Measurements from ENCODE around the gene PSMB3. TPM values are rescaled to one million over a fixed set of nuclear protein-coding genes. Genes with fewer than 3 reads are reported as not detected.

Gene PSMB3
- polyA plus RNA-seq, 1 donor (not counting 4 experiments of a cell fraction or from before 2014, with no cell fraction given): 294 TPM

DNA sequence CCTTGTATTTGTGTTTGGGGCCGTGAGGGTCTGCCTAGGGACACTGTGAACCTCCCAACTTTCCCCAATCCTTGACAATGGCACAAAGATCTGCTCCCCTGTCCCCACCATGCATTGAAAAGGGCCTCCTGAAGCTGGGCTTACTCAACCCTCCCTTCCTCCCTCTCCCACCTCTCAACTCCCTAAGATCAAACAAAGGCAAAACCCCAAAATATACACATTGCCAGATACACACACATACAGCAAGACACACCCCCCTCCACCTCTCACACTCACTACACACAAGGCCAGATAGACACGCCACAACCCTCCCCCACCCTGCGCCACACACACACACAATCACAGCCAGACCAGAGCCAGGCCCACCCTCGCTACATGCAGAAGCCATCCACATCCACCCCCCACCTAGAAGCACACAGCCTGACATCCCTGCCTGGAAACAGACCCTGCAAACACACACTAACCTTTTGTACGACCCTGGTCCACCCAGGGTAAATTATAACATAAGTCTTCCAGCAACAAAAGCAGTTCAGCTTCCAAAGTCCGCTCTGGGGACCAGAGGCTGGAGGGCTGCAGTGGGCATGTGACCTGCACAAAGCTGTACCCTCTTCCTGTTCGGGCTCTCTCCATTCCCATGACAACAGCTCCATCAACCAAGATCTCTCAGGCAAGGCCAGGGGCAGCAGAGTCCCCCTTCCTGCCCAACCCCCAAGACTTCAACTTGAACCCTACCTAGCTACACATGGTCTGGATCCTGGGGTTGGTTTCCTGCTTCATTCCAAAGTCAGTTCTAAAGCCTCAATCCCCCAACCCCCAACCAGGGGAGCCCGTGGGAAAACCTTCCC lies 6.3 kb upstream of the PSMB3 start:
- H3K4me2 ChIP-seq (ENCODE audit: control insufficient read depth, extremely low read depth, insufficient read depth, low read depth, low read length): peak overlapping the region; percentile 94
- no peak overlapping the region for H3K27ac ChIP-seq (ENCODE audit: control insufficient read depth, insufficient read depth, low read length)
- H3K27me3 ChIP-seq (ENCODE audit: control insufficient read depth, extremely low read depth, insufficient read depth, low read length): no peaks in the 10 kb centered on the region
- H3K9me1 ChIP-seq (ENCODE audit: control insufficient read depth, extremely low read depth, insufficient read depth, low read length): peaks cover 7% of the 10 kb centered on the region
- H3K9me3 ChIP-seq (ENCODE audit: control insufficient read depth, low read depth, low read length): no peaks in the 10 kb centered on the region
- peaks cover 58% of the 10 kb centered on the region for H3K79me2 ChIP-seq (ENCODE audit: control insufficient read depth, insufficient read depth, low read length)
- H2AFZ ChIP-seq (ENCODE audit: control insufficient read depth, low read length): no peak overlapping the region
- dilution Hi-C loops (cut with MboI; ENCODE audit: extremely low pct_ligation_motif_present, low sequenced_read_pairs): no loop called here
- H3K36me3 ChIP-seq (ENCODE audit: control insufficient read depth in 2 of 2, extremely low read depth in 1 of 2, insufficient read depth in 2 of 2, low read length in 2 of 2): no peaks in the 10 kb centered on the region
- TF ChIP-seq EZH2 (IDR thresholded peaks at IDR 0.05; ENCODE audit: low read length) (no peak), CTCF (optimal IDR thresholded peaks at IDR 0.05 in 1 of 3, IDR thresholded peaks at IDR 0.05 in 1 of 3, conservative IDR thresholded peaks at IDR 0.05 in 1 of 3; ENCODE audit: extremely low read depth in 1 of 3, insufficient read depth in 2 of 3, low read length in 3 of 3) (no peak)
- H3K9ac ChIP-seq (ENCODE audit: control insufficient read depth, extremely low read depth, insufficient read depth, low read length): no peak overlapping the region
- peak overlapping the region; percentile 87 to 95 (median 90) for H3K4me3 ChIP-seq (ENCODE audit: control insufficient read depth in 2 of 3, extremely low read depth in 1 of 3, insufficient read depth in 2 of 3, low read depth in 1 of 3, low read length in 3 of 3)
- H4K20me1 ChIP-seq (ENCODE audit: control insufficient read depth, extremely low read depth, insufficient read depth, low read length): peaks cover 6% of the 10 kb centered on the region
- no peak for FAIRE-seq
- no peak for DNase-seq (ENCODE audit: low read depth, low spot score)
- peaks cover 40% of the 10 kb centered on the region for H3K4me1 ChIP-seq (ENCODE audit: control insufficient read depth, extremely low read depth, insufficient read depth, low read length)

DNA sequence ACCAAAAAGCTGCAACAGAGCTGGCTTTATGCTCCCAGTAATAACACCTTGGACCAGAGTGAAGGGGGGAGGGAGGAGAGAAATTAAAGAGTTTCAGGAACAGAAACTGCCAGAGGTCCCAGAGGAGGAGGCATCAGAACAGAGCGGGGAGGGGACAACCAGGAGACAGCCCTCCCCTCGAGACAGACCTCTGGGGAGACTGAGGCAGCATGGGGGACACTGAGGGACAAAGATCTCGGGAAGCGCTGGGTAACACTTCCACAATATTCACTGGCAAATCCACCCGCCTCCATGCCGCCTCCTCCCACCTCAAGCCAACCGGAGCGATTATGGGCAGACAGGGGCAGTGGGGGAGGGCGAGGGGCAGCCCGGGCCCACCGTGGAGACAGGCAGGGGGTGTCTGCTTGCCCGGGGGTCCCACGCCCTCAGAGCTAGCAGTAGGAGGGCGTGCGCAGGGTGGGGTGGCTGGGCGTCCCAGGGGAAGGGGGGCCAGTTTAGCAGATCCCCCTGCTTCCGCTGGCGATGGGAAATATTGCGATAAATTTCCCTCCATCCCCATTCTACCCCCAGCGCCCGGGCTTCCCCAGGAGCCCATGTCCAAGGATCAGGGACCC lies 5.6 kb upstream of the PSMB3 start:
- Histone ChIP-seq H3K4me3 (ENCODE audit: control insufficient read depth in 2 of 3, extremely low read depth in 1 of 3, insufficient read depth in 2 of 3, low read depth in 1 of 3, low read length in 3 of 3) (peak overlapping the region; percentile 87 to 95 (median 90)), H3K36me3 (ENCODE audit: control insufficient read depth in 2 of 2, extremely low read depth in 1 of 2, insufficient read depth in 2 of 2, low read length in 2 of 2) (no peaks in the 10 kb centered on the region), H3K9me3 (ENCODE audit: control insufficient read depth, low read depth, low read length) (no peaks in the 10 kb centered on the region), H3K27ac (ENCODE audit: control insufficient read depth, insufficient read depth, low read length) (no peak overlapping the region), H3K27me3 (ENCODE audit: control insufficient read depth, extremely low read depth, insufficient read depth, low read length) (no peaks in the 10 kb centered on the region), H2AFZ (ENCODE audit: control insufficient read depth, low read length) (no peak overlapping the region), H3K9me1 (ENCODE audit: control insufficient read depth, extremely low read depth, insufficient read depth, low read length) (peaks cover 7% of the 10 kb centered on the region), H4K20me1 (ENCODE audit: control insufficient read depth, extremely low read depth, insufficient read depth, low read length) (peaks cover 4% of the 10 kb centered on the region), H3K4me1 (ENCODE audit: control insufficient read depth, extremely low read depth, insufficient read depth, low read length) (peaks cover 40% of the 10 kb centered on the region), H3K79me2 (ENCODE audit: control insufficient read depth, insufficient read depth, low read length) (peaks cover 51% of the 10 kb centered on the region), H3K9ac (ENCODE audit: control insufficient read depth, extremely low read depth, insufficient read depth, low read length) (peak overlapping the region; percentile 89), H3K4me2 (ENCODE audit: control insufficient read depth, extremely low read depth, insufficient read depth, low read depth, low read length) (peak overlapping the region; percentile 94)
- no peak for TF ChIP-seq EZH2 (IDR thresholded peaks at IDR 0.05; ENCODE audit: low read length)
- TF ChIP-seq CTCF (optimal IDR thresholded peaks at IDR 0.05 in 1 of 3, IDR thresholded peaks at IDR 0.05 in 1 of 3, conservative IDR thresholded peaks at IDR 0.05 in 1 of 3; ENCODE audit: extremely low read depth in 1 of 3, insufficient read depth in 2 of 3, low read length in 3 of 3): no peak
- DNase-seq (ENCODE audit: low read depth, low spot score): no peak
- FAIRE-seq: no peak
- dilution Hi-C loops (cut with MboI; ENCODE audit: extremely low pct_ligation_motif_present, low sequenced_read_pairs): no loop called here

All from keratinocyte (primary cell).